GM23248 (cell line): ENCODE results near the gene PLA2G5.

Experiments
- EZH2 ChIP-seq: fragments of 200-600 bp; sonication (generic); IDR thresholded peaks from 2 replicates; pipeline ENCODE4 v1.6.1; 2018; ENCODE audit warnings: antibody characterized with exemption, mild to moderate bottlenecking; ENCODE audit not compliant: insufficient read depth, poor library complexity, severe bottlenecking
- EZH2phosphoT487 ChIP-seq: fragments of 200-600 bp; sonication (generic); IDR thresholded peaks from 2 replicates; pipeline ENCODE4 v1.6.1; 2018; ENCODE audit warnings: antibody characterized with exemption, moderate library complexity, mild to moderate bottlenecking, low read depth; ENCODE audit not compliant: insufficient read depth

- TF ChIP-seq EZH2phosphoT487 (no peak), EZH2 (no peak)
Measured at GRCh38 chr1:20109223-20109856, 39.3 kb downstream of the PLA2G5 start.
